ENCODE results near the gene ITSN1.
A peak's percentile ranks its signal among the peaks of the same experiment; 100 is the strongest.

The ITSN1 gene

DNA sequence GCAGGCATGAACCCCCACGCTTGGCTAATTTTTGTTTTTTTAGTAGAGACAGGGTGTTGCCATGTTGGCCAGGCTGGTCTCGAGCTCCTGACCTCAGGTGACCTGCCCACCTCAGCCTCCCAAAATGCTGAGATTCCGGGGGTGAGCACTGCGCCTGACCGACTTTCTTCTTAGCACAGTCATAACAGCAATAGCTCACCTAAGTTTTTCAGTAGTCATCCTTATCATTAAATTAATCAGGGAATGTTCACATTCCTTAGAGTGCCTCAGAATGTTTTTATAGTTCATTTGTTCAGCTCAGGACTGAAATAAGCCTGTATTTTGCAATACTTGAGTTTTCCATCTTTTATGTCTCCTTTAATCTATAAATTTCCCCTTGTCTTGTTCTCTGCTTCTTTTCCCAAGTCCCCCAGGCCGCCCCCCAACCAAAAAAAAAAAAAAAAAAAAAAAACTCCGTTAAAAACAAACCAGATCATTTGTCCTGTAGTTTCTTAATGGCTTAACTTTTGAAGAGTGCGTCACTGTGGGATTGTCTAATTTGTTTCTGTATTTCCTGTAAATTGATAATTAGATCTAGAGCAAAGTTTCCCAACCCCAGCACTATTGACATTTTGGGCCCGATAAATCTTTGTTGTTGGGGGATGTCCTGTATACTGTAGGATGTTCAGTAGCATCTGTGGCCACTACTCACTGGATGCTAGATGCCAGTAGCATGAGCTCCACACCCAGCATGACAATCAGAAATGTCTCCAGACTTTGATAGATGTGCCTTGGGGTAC, 120.7 kb downstream of the ITSN1 start:
- DNase-seq: peak in 1 of 2 donors; percentile 16
- Histone ChIP-seq H3K4me3 (ENCODE audit: low read depth, low read length) (no peak overlapping the region), H3K9me3 (ENCODE audit: insufficient read depth, low read depth, low read length) (peaks cover under 1% of the 10 kb centered on the region), H3K27ac (ENCODE audit: low read depth, low read length) (peak overlapping the region; percentile 46), H3K27me3 (ENCODE audit: insufficient read depth, low read length) (no peaks in the 10 kb centered on the region), H4K12ac (ENCODE audit: low read depth, low read length) (no peak overlapping the region), H2BK120ac (ENCODE audit: insufficient read depth, low read length, poor library complexity) (no peak overlapping the region), H3K79me2 (ENCODE audit: control insufficient read depth, insufficient read depth, low read length, poor library complexity) (no peaks in the 10 kb centered on the region), H2AFZ (ENCODE audit: insufficient read depth, low read length, poor library complexity) (no peak overlapping the region), H3K23ac (ENCODE audit: low read length) (no peak overlapping the region), H3K9ac (ENCODE audit: low read length) (no peak overlapping the region), H3K4ac (ENCODE audit: low read depth, low read length) (peak overlapping the region; percentile 73), H3K18ac (ENCODE audit: low read length) (peak overlapping the region; percentile 80), H3K36me3 (ENCODE audit: control insufficient read depth in 1 of 2, insufficient read depth in 2 of 2, low read length in 2 of 2) (peaks cover 11 to 14% of the 10 kb centered on the region in 2 experiments), H3K79me1 (ENCODE audit: low read length) (peaks cover 8% of the 10 kb centered on the region), H2BK12ac (ENCODE audit: low read length) (peak overlapping the region; percentile 30), H4K91ac (ENCODE audit: low read depth, low read length) (no peak overlapping the region), H2AK5ac (ENCODE audit: low read length) (peak overlapping the region; percentile 29), H3K4me2 (ENCODE audit: low read length) (no peak overlapping the region), H3K14ac (ENCODE audit: low read length) (no peak overlapping the region), H2BK5ac (ENCODE audit: low read depth, low read length, poor library complexity) (no peak overlapping the region), H4K8ac (ENCODE audit: low read depth, low read length) (no peak overlapping the region), H3K4me1 (ENCODE audit: control insufficient read depth in 1 of 2, insufficient read depth in 2 of 2, low read length in 2 of 2) (peaks cover 8% of the 10 kb centered on the region in 2 experiments)
- no CpG with 5 or more reads among the region's 9 CpGs for WGBS (ENCODE audit: extremely low coverage, insufficient coverage, insufficient read length)

DNA sequence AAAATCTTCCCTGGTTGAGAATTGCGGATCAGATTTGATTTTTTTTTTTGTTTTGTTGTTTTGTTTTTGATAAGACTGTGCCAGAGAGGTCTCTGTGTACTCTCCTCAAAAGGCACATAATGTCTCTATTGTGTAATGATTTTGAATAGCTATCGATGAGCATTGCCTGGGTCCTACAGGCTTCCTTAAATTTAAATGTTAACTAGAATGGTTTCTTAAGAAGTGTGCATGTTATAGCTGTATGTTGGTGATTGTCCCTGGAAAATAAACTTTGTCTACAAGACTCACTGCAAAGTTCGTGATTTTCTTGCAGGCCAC, 121.2 kb downstream of the ITSN1 start:
- H2AFZ ChIP-seq (ENCODE audit: insufficient read depth, low read length, poor library complexity): no peak overlapping the region
- no peak overlapping the region for H3K9ac ChIP-seq (ENCODE audit: low read length)
- no peak overlapping the region for H3K4ac ChIP-seq (ENCODE audit: low read depth, low read length)
- H3K4me3 ChIP-seq (ENCODE audit: low read depth, low read length): no peak overlapping the region
- no peaks in the 10 kb centered on the region for H3K9me3 ChIP-seq (ENCODE audit: insufficient read depth, low read depth, low read length)
- no peak overlapping the region for H3K27ac ChIP-seq (ENCODE audit: low read depth, low read length)
- H2BK12ac ChIP-seq (ENCODE audit: low read length): no peak overlapping the region
- no peak overlapping the region for H3K4me2 ChIP-seq (ENCODE audit: low read length)
- peaks cover 11% of the 10 kb centered on the region in 2 experiments for H3K36me3 ChIP-seq (ENCODE audit: control insufficient read depth in 1 of 2, insufficient read depth in 2 of 2, low read length in 2 of 2)
- no peak overlapping the region for H4K91ac ChIP-seq (ENCODE audit: low read depth, low read length)
- no peak overlapping the region for H4K12ac ChIP-seq (ENCODE audit: low read depth, low read length)
- H2AK5ac ChIP-seq (ENCODE audit: low read length): no peak overlapping the region
- no peak overlapping the region for H3K14ac ChIP-seq (ENCODE audit: low read length)
- H4K8ac ChIP-seq (ENCODE audit: low read depth, low read length): no peak overlapping the region
- DNase-seq: no peak
- WGBS (ENCODE audit: extremely low coverage, insufficient coverage, insufficient read length): no CpG with 5 or more reads among the region's 3 CpGs
- H3K27me3 ChIP-seq (ENCODE audit: insufficient read depth, low read length): no peaks in the 10 kb centered on the region
- no peak overlapping the region for H2BK120ac ChIP-seq (ENCODE audit: insufficient read depth, low read length, poor library complexity)
- peaks cover 8% of the 10 kb centered on the region in 2 experiments for H3K4me1 ChIP-seq (ENCODE audit: control insufficient read depth in 1 of 2, insufficient read depth in 2 of 2, low read length in 2 of 2)
- no peak overlapping the region for H3K18ac ChIP-seq (ENCODE audit: low read length)
- no peak overlapping the region for H2BK5ac ChIP-seq (ENCODE audit: low read depth, low read length, poor library complexity)
- H3K79me1 ChIP-seq (ENCODE audit: low read length): peaks cover 8% of the 10 kb centered on the region
- H3K23ac ChIP-seq (ENCODE audit: low read length): no peak overlapping the region
- H3K79me2 ChIP-seq (ENCODE audit: control insufficient read depth, insufficient read depth, low read length, poor library complexity): no peaks in the 10 kb centered on the region

DNA sequence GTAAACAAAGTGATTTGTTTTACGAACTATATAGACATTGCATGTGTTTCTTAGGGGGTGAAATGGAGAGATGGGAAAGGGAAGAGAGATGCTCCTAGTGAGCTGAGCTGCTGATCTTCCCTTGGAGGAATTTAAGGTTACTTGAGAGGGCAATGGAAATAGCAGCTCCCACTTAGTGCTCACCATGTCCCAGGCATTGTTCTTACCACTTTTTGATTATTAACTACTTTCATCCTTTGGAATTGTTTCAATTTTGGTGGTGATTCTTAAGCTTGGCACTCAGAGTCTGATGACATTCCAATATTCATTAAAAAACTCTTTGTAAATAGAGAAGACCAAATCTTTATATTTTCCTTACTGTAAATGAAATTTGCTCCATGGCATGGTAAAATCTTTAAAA, 124.9 kb downstream of the ITSN1 start:
- Histone ChIP-seq H3K23ac (ENCODE audit: low read length) (no peak overlapping the region), H2AK5ac (ENCODE audit: low read length) (no peak overlapping the region), H3K4me3 (ENCODE audit: low read depth, low read length) (no peak overlapping the region), H3K79me1 (ENCODE audit: low read length) (peaks cover 4% of the 10 kb centered on the region), H2BK5ac (ENCODE audit: low read depth, low read length, poor library complexity) (no peak overlapping the region), H2BK12ac (ENCODE audit: low read length) (no peak overlapping the region), H3K4me1 (ENCODE audit: control insufficient read depth in 1 of 2, insufficient read depth in 2 of 2, low read length in 2 of 2) (peaks cover 3 to 4% of the 10 kb centered on the region in 2 experiments), H3K4ac (ENCODE audit: low read depth, low read length) (no peak overlapping the region), H4K12ac (ENCODE audit: low read depth, low read length) (no peak overlapping the region), H3K4me2 (ENCODE audit: low read length) (no peak overlapping the region), H4K91ac (ENCODE audit: low read depth, low read length) (no peak overlapping the region), H3K27ac (ENCODE audit: low read depth, low read length) (no peak overlapping the region), H3K9me3 (ENCODE audit: insufficient read depth, low read depth, low read length) (no peaks in the 10 kb centered on the region), H4K8ac (ENCODE audit: low read depth, low read length) (no peak overlapping the region), H3K27me3 (ENCODE audit: insufficient read depth, low read length) (no peaks in the 10 kb centered on the region), H2AFZ (ENCODE audit: insufficient read depth, low read length, poor library complexity) (no peak overlapping the region), H3K18ac (ENCODE audit: low read length) (no peak overlapping the region), H3K9ac (ENCODE audit: low read length) (no peak overlapping the region), H3K36me3 (ENCODE audit: control insufficient read depth in 1 of 2, insufficient read depth in 2 of 2, low read length in 2 of 2) (peaks cover 18 to 24% of the 10 kb centered on the region in 2 experiments), H3K14ac (ENCODE audit: low read length) (no peak overlapping the region), H2BK120ac (ENCODE audit: insufficient read depth, low read length, poor library complexity) (no peak overlapping the region), H3K79me2 (ENCODE audit: control insufficient read depth, insufficient read depth, low read length, poor library complexity) (no peaks in the 10 kb centered on the region)
- WGBS (ENCODE audit: extremely low coverage, insufficient coverage, insufficient read length): 100% methylated on average over 1 of the region's 1 CpG
- DNase-seq: no peak

DNA sequence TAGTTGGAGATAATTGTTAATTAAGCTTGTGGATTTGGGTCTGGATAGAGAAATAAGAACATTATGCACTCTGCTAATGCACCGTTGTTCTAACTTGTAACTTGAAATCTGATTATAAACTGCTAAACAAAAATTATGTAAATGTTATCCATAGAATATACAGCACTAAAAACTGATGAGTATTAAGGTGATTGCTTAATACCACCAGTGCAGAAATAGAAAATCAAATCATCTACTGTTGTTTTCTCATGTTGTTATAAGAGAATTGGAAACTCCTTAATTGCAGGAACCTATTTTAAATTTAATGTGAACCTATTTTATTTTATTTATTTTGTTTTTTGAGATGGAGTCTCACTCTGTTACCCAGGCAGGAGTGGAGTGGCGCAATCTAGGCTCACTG, 125.7 kb downstream of the ITSN1 start:
- Histone ChIP-seq H3K9ac (ENCODE audit: low read length) (no peak overlapping the region), H4K12ac (ENCODE audit: low read depth, low read length) (no peak overlapping the region), H4K8ac (ENCODE audit: low read depth, low read length) (no peak overlapping the region), H3K23ac (ENCODE audit: low read length) (no peak overlapping the region), H3K27me3 (ENCODE audit: insufficient read depth, low read length) (no peaks in the 10 kb centered on the region), H2BK12ac (ENCODE audit: low read length) (no peak overlapping the region), H3K4me3 (ENCODE audit: low read depth, low read length) (no peak overlapping the region), H3K14ac (ENCODE audit: low read length) (no peak overlapping the region), H2AK5ac (ENCODE audit: low read length) (no peak overlapping the region), H2BK5ac (ENCODE audit: low read depth, low read length, poor library complexity) (no peak overlapping the region), H3K79me2 (ENCODE audit: control insufficient read depth, insufficient read depth, low read length, poor library complexity) (no peaks in the 10 kb centered on the region), H3K4ac (ENCODE audit: low read depth, low read length) (no peak overlapping the region), H3K9me3 (ENCODE audit: insufficient read depth, low read depth, low read length) (no peaks in the 10 kb centered on the region), H3K36me3 (ENCODE audit: control insufficient read depth in 1 of 2, insufficient read depth in 2 of 2, low read length in 2 of 2) (peaks cover 15 to 22% of the 10 kb centered on the region in 2 experiments), H4K91ac (ENCODE audit: low read depth, low read length) (no peak overlapping the region), H3K4me2 (ENCODE audit: low read length) (no peak overlapping the region), H3K79me1 (ENCODE audit: low read length) (peaks cover 2% of the 10 kb centered on the region), H2BK120ac (ENCODE audit: insufficient read depth, low read length, poor library complexity) (no peak overlapping the region), H3K27ac (ENCODE audit: low read depth, low read length) (no peak overlapping the region), H3K18ac (ENCODE audit: low read length) (no peak overlapping the region), H2AFZ (ENCODE audit: insufficient read depth, low read length, poor library complexity) (no peak overlapping the region), H3K4me1 (ENCODE audit: control insufficient read depth in 1 of 2, insufficient read depth in 2 of 2, low read length in 2 of 2) (no peaks in the 10 kb centered on the region)
- DNase-seq: no peak
- no CpG with 5 or more reads among the region's 2 CpGs for WGBS (ENCODE audit: extremely low coverage, insufficient coverage, insufficient read length)
